CD4-positive, CD25-positive, alpha-beta regulatory T cell (primary cell): ENCODE measurements around the gene ATP13A1. TPM values are rescaled to one million over a fixed set of nuclear protein-coding genes. Genes with fewer than 3 reads are reported as not detected.

Source experiments
- ATAC-seq, 2 donors: fragments of 150-1000 bp; cut with Tn5 transposase; one replicate each; pipeline ENCODE4 v1.10.0; 2021; ENCODE audit warnings: low read depth in 2 of 2, moderate number of reproducible peaks in 2 of 2, moderate library complexity in 1 of 2
- DNase-seq, 3 donors: peaks; one replicate each; pipeline versions ENCODE4 v3.0.0 to v3.0.0-alpha.2; 2012 to 2022; ENCODE audit warnings: mixed read lengths in 1 of 3
- H3K27ac ChIP-seq: one replicate; pipeline ENCODE4 v1.7.0; 2013; ENCODE audit warnings: mild to moderate bottlenecking, low read length; ENCODE audit not compliant: insufficient read depth, poor library complexity, severe bottlenecking
- H3K27me3 ChIP-seq: one replicate; pipeline ENCODE4 v1.7.0; 2013; ENCODE audit warnings: low read length; ENCODE audit not compliant: control insufficient read depth, insufficient read depth
- H3K36me3 ChIP-seq: one replicate; pipeline ENCODE4 v1.7.0; 2013; ENCODE audit warnings: mild to moderate bottlenecking, low read length, moderate library complexity; ENCODE audit not compliant: control insufficient read depth, insufficient read depth
- H3K4me1 ChIP-seq: 2 replicates; pipeline ENCODE4 v1.7.0; 2013; ENCODE audit warnings: mild to moderate bottlenecking, low read length; ENCODE audit not compliant: insufficient read depth, control insufficient read depth, poor library complexity, severe bottlenecking
- H3K4me3 ChIP-seq: one replicate; pipeline ENCODE4 v1.7.0; 2013; ENCODE audit warnings: low read depth, mild to moderate bottlenecking, low read length, moderate library complexity
- H3K9me3 ChIP-seq, 2 experiments: 1 replicate in 1 of 2; 2 replicates in 1 of 2; pipeline ENCODE4 v1.7.0; 2013; ENCODE audit warnings: low read length in 2 of 2, mild to moderate bottlenecking in 1 of 2, moderate library complexity in 1 of 2; ENCODE audit not compliant: control insufficient read depth in 2 of 2
- H3K27ac Mint-ChIP-seq, 3 donors: one replicate each; pipeline ENCODE4 v1.8.0; 2020 to 2022; ENCODE audit warnings: mild to moderate bottlenecking in 3 of 3, mixed read lengths in 3 of 3, moderate library complexity in 2 of 3
- H3K27me3 Mint-ChIP-seq: one replicate; pipeline ENCODE4 v1.8.0; 2022; ENCODE audit warnings: mild to moderate bottlenecking, mixed read lengths
- H3K36me3 Mint-ChIP-seq: one replicate; pipeline ENCODE4 v1.8.0; 2020; ENCODE audit warnings: mixed read lengths
- H3K4me1 Mint-ChIP-seq, 4 donors: one replicate each; pipeline ENCODE4 v1.8.0; 2020 to 2022; ENCODE audit warnings: mixed read lengths in 4 of 4, mild to moderate bottlenecking in 1 of 4
- H3K4me3 Mint-ChIP-seq, 4 donors: one replicate each; pipeline ENCODE4 v1.8.0; 2020 to 2022; ENCODE audit warnings: mild to moderate bottlenecking in 4 of 4, mixed read lengths in 4 of 4, moderate library complexity in 3 of 4
- H3K9me3 Mint-ChIP-seq, 7 donors: one replicate each; pipeline ENCODE4 v1.8.0; 2020 to 2022; ENCODE audit warnings: mixed read lengths in 7 of 7, mild to moderate bottlenecking in 3 of 7, moderate library complexity in 2 of 7
- polyA plus RNA-seq, 4 donors: library from polyadenylated mRNA; unstranded; fragments of 300-500 nt; fragmentation: Illumina TruSeq; gene quantifications; one replicate each; pipeline ENCODE4 v1.2.3, GENCODE V29; 2021
- total RNA-seq: library from RNA; stranded (reverse); gene quantifications from one replicate; pipeline ENCODE4 v1.2.3, GENCODE V29; 2022

The ATP13A1 gene
- total and polyA plus RNA-seq, 5 donors from 2014 or later = 24.1 to 114 (median 30.9) TPM

DNA sequence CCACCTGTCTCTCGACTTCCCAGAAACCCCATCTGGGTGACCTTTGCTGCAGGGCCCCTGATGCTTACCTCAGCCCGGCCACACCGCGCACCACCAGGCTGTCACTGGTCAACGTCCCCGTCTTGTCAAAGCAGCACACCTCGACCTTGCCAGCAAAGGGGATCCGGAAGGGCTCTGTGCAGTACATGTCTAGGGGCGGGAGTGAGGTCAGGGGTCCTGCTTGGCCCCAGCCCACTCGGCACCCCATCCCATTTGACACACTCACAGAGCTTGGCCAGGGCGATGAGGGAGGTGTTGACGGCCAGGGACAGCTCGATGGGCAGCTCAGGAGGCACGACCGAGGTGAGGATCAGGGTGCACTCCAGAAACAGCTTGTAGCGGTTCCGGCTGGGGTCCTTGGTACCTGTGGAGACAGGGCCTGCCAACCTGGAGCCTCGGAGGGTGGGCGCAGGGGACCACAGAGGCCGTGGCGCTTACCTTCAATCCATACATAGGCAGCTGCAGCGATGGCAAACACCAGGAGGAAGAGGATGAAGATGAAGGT is 8.4 kb downstream of the ATP13A1 start:
- no peak for ATAC-seq
- Histone ChIP-seq H3K9me3 (no peaks in the 10 kb centered on the region), H3K27me3 (no peaks in the 10 kb centered on the region), H3K27ac (no peak overlapping the region), H3K4me1 (peaks cover 6% of the 10 kb centered on the region), H3K36me3 (peaks cover 94% of the 10 kb centered on the region), H3K4me3 (no peak overlapping the region)
- Mint-ChIP-seq H3K27ac (no peak overlapping the region), H3K4me3 (no peak overlapping the region), H3K9me3 (peaks cover 0 to 2% (median 0%) of the 10 kb centered on the region in 7 donors), H3K27me3 (no peaks in the 10 kb centered on the region), H3K36me3 (peaks cover 27% of the 10 kb centered on the region), H3K4me1 (peaks cover 4 to 8% (median 7%) of the 10 kb centered on the region in 4 donors)
- no peak for DNase-seq

DNA sequence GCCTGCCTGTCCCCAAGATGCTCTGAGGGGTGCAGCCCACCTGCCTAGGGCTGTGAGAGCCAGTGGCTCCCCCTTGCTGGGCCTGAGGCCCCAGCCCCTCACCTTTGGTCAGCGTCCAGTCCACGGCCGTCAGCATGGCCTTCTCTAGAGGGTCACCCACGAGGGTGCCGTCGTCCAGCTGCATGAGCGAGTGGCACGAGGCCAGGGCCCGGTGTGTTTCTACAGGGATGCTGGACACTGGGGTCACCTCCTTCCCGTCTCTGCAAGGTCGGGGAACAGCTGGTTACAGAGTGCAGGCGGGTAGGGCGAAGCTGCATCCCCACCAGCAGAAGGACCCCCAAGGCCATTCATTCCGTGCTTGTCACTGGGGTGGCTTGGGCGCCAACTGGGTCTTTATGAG is 9.0 kb downstream of the ATP13A1 start:
- Histone ChIP-seq H3K4me3 (no peak overlapping the region), H3K27ac (no peak overlapping the region), H3K27me3 (no peaks in the 10 kb centered on the region), H3K36me3 (peaks cover 88% of the 10 kb centered on the region), H3K9me3 (no peaks in the 10 kb centered on the region), H3K4me1 (no peaks in the 10 kb centered on the region)
- Mint-ChIP-seq H3K27me3 (no peaks in the 10 kb centered on the region), H3K4me3 (no peak overlapping the region), H3K4me1 (peaks cover 4 to 8% (median 5%) of the 10 kb centered on the region in 4 donors), H3K36me3 (peaks cover 25% of the 10 kb centered on the region), H3K27ac (peak overlapping the region in 1 of 3 donors; percentile 55), H3K9me3 (peaks cover 0 to 2% (median 0%) of the 10 kb centered on the region in 7 donors)
- no peak for ATAC-seq
- DNase-seq = no peak

- H3K4me3 ChIP-seq = no peak overlapping the region
- H3K27me3 Mint-ChIP-seq = no peaks in the 10 kb centered on the region
- no peak overlapping the region for H3K27ac ChIP-seq
- no peak overlapping the region for H3K4me3 Mint-ChIP-seq
- peaks cover 0 to 2% (median 0%) of the 10 kb centered on the region in 7 donors for H3K9me3 Mint-ChIP-seq
- no peak for ATAC-seq
- H3K36me3 Mint-ChIP-seq = peaks cover 28% of the 10 kb centered on the region
- H3K27ac Mint-ChIP-seq = no peak overlapping the region
- H3K27me3 ChIP-seq = no peaks in the 10 kb centered on the region
- no peak for DNase-seq
- H3K4me1 ChIP-seq = no peaks in the 10 kb centered on the region
- no peaks in the 10 kb centered on the region for H3K9me3 ChIP-seq
- peaks cover 4 to 7% (median 5%) of the 10 kb centered on the region in 4 donors for H3K4me1 Mint-ChIP-seq
- peaks cover 88% of the 10 kb centered on the region for H3K36me3 ChIP-seq
These were observed 9.8 kb downstream of the ATP13A1 start for GRCh38 chr19:19653597-19654147.

- Histone ChIP-seq H3K9me3 (no peaks in the 10 kb centered on the region), H3K4me1 (no peaks in the 10 kb centered on the region), H3K27me3 (no peaks in the 10 kb centered on the region), H3K27ac (no peak overlapping the region), H3K4me3 (no peak overlapping the region), H3K36me3 (peaks cover 79% of the 10 kb centered on the region)
- no peak overlapping the region for H3K4me3 Mint-ChIP-seq
- ATAC-seq (no peak), DNase-seq (no peak)
- peaks cover 0 to 2% (median 0%) of the 10 kb centered on the region in 7 donors for H3K9me3 Mint-ChIP-seq
- no peaks in the 10 kb centered on the region for H3K27me3 Mint-ChIP-seq
- H3K36me3 Mint-ChIP-seq = peaks cover 22% of the 10 kb centered on the region
- H3K4me1 Mint-ChIP-seq = peaks cover 0 to 2% (median 0%) of the 10 kb centered on the region in 4 donors
- peak overlapping the region in 2 of 3 donors; percentile 71 to 98 for H3K27ac Mint-ChIP-seq
These were observed 10.8 kb downstream of the ATP13A1 start for GRCh38 chr19:19652482-19653295.

DNA sequence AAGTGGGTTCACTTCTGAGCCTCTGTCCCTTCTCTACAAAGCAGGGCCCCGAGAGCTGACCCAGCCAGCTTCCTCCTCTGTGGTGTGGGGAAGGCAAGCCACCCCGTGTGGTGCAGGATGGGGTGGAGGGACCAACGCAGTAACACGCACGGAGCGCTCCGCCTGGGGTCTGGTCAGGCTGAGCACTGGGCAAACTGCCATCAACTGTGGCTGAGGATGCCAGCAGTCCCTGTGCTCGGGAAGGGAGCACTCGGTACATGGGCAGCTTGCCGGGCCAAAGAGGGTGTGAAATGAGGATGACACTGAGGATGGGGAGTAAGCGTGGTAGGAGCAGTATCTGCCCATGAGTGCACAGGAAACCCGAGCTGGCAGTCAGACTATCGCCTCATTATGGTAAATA is 12.4 kb downstream of the ATP13A1 start:
- no peaks in the 10 kb centered on the region for H3K9me3 ChIP-seq
- H3K4me3 Mint-ChIP-seq = no peak overlapping the region
- H3K36me3 ChIP-seq = peaks cover 80% of the 10 kb centered on the region
- H3K4me1 ChIP-seq = no peaks in the 10 kb centered on the region
- no peaks in the 10 kb centered on the region for H3K27me3 Mint-ChIP-seq
- no peak overlapping the region for H3K27ac ChIP-seq
- peak overlapping the region in 1 of 3 donors; percentile 71 for H3K27ac Mint-ChIP-seq
- no peak for ATAC-seq
- H3K9me3 Mint-ChIP-seq = no peaks in the 10 kb centered on the region
- H3K36me3 Mint-ChIP-seq = peaks cover 29% of the 10 kb centered on the region
- H3K4me1 Mint-ChIP-seq = no peaks in the 10 kb centered on the region
- H3K4me3 ChIP-seq = no peak overlapping the region
- no peak for DNase-seq
- no peaks in the 10 kb centered on the region for H3K27me3 ChIP-seq

- Mint-ChIP-seq H3K27ac (peak overlapping the region in 1 of 3 donors; percentile 85), H3K36me3 (peaks cover 29% of the 10 kb centered on the region), H3K9me3 (no peaks in the 10 kb centered on the region), H3K4me3 (no peak overlapping the region), H3K4me1 (no peaks in the 10 kb centered on the region), H3K27me3 (no peaks in the 10 kb centered on the region)
- peaks cover 80% of the 10 kb centered on the region for H3K36me3 ChIP-seq
- DNase-seq = no peak
- H3K4me1 ChIP-seq = no peaks in the 10 kb centered on the region
- no peaks in the 10 kb centered on the region for H3K27me3 ChIP-seq
- no peak overlapping the region for H3K27ac ChIP-seq
- no peak for ATAC-seq
- no peak overlapping the region for H3K4me3 ChIP-seq
- H3K9me3 ChIP-seq = no peaks in the 10 kb centered on the region
These were observed 13.1 kb downstream of the ATP13A1 start for GRCh38 chr19:19650331-19650730.

DNA sequence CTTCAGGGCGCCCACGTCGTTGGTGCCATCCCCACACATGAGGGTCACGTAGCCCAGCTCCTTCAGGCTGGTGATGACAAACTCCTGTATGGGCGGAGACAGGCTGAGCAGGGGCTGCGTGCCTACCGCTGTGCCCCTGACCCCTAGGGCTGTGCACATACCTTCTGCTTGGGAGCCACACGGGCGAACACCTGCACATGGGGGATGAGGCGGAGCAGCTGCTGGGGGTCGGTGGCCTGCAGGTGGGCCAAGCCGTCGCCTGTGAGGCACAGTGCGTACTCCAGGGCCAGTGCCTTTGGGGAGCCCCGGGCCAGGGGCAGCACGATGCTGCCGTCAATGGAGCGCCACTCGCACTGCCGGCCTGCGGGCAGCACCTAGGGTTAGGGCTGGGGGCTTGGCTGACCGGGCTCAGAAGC is 13.9 kb downstream of the ATP13A1 start:
- no peak overlapping the region for H3K27ac ChIP-seq
- DNase-seq = no peak
- H3K9me3 ChIP-seq = no peaks in the 10 kb centered on the region
- H3K4me3 Mint-ChIP-seq = no peak overlapping the region
- H3K27me3 Mint-ChIP-seq = no peaks in the 10 kb centered on the region
- H3K36me3 Mint-ChIP-seq = peaks cover 27% of the 10 kb centered on the region
- no peak for ATAC-seq
- H3K9me3 Mint-ChIP-seq = no peaks in the 10 kb centered on the region
- no peaks in the 10 kb centered on the region for H3K27me3 ChIP-seq
- peaks cover 0 to 1% (median 0%) of the 10 kb centered on the region in 4 donors for H3K4me1 Mint-ChIP-seq
- H3K4me3 ChIP-seq = no peak overlapping the region
- H3K4me1 ChIP-seq = no peaks in the 10 kb centered on the region
- H3K36me3 ChIP-seq = peaks cover 74% of the 10 kb centered on the region
- peak overlapping the region in 1 of 3 donors; percentile 48 for H3K27ac Mint-ChIP-seq
